SU-DHL-6 (cell line): Measurements from ENCODE around the gene FPGS.

Experiments
- EZH2phosphoT487 ChIP-seq: fragments of 200-600 bp; sonication (generic), shearing (Covaris generic); conservative IDR thresholded peaks from 2 replicates; pipeline ENCODE4 v1.6.1; 2018; ENCODE audit warnings: mild to moderate bottlenecking, antibody characterized with exemption, low read length, moderate library complexity, mixed read lengths
- TF ChIP-seq, protein P1 (sequence below): fragments of 200-600 bp; sonication (generic); IDR thresholded peaks from one replicate; pipeline ENCODE4 v1.5.1; 2017; ENCODE audit warnings: antibody characterized with exemption, mild to moderate bottlenecking, low read length, moderate library complexity; ENCODE audit not compliant: insufficient read depth, poor library complexity, severe bottlenecking

DNA sequence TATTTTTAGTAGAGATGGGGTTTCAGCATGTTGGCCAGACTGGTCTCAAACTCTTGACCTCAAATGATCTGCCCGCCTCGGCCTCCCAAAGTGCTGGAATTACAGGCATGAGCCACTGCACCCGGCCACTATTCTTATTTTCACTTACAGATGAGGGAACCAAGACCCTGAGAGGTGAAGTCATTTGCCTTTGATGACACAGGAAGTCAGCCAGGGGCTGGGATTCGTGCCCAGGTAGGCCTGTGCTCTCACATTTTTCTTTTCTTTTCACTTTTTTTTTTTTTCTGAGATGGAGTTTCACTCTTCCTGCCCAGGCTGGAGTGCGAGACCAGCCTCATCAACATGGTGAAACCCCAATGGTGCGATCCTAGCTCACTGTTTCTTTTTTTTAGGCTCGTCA is 29.6 kb downstream of the FPGS start:
- TF ChIP-seq EZH2phosphoT487 = no peak
- TF ChIP-seq, protein P1, sequence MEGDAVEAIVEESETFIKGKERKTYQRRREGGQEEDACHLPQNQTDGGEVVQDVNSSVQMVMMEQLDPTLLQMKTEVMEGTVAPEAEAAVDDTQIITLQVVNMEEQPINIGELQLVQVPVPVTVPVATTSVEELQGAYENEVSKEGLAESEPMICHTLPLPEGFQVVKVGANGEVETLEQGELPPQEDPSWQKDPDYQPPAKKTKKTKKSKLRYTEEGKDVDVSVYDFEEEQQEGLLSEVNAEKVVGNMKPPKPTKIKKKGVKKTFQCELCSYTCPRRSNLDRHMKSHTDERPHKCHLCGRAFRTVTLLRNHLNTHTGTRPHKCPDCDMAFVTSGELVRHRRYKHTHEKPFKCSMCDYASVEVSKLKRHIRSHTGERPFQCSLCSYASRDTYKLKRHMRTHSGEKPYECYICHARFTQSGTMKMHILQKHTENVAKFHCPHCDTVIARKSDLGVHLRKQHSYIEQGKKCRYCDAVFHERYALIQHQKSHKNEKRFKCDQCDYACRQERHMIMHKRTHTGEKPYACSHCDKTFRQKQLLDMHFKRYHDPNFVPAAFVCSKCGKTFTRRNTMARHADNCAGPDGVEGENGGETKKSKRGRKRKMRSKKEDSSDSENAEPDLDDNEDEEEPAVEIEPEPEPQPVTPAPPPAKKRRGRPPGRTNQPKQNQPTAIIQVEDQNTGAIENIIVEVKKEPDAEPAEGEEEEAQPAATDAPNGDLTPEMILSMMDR = no peak
